Keratinocyte (primary cell): ENCODE measurements around the gene MAGI3. TPM values are rescaled to one million over a fixed set of nuclear protein-coding genes. Genes with fewer than 3 reads are reported as not detected.

Experiments used
- DNase-seq: peaks from one replicate; pipeline ENCODE4 v3.0.0-alpha.2; 2011; ENCODE audit warnings: low read depth, missing footprints, low spot score
- FAIRE-seq: peaks from 2 replicates; lab custom pipeline; 2011; peaks lifted over from hg19 to GRCh38; lab: Jason Lieb, UNC
- H2AFZ ChIP-seq: 2 replicates; pipeline ENCODE4 v1.6.0; 2012; ENCODE audit warnings: low read length, control low read depth, inconsistent platforms; ENCODE audit not compliant: control insufficient read depth
- H3K27ac ChIP-seq: 2 replicates; pipeline ENCODE4 v1.5.1; 2011; ENCODE audit warnings: low read length; ENCODE audit not compliant: control insufficient read depth, insufficient read depth
- H3K27me3 ChIP-seq: 3 replicates; pipeline ENCODE4 v1.6.0; 2011; ENCODE audit warnings: low read length; ENCODE audit not compliant: control insufficient read depth, insufficient read depth; ENCODE audit errors: extremely low read depth
- H3K36me3 ChIP-seq, 2 experiments: 2 replicates in 1 of 2; 3 replicates in 1 of 2; pipeline ENCODE4 v1.5.1; 2011; ENCODE audit warnings: low read length in 2 of 2, mild to moderate bottlenecking in 1 of 2; ENCODE audit not compliant: control insufficient read depth in 2 of 2, insufficient read depth in 2 of 2; ENCODE audit errors: extremely low read depth in 1 of 2
- H3K4me1 ChIP-seq: 3 replicates; pipeline ENCODE4 v1.5.1; 2011; ENCODE audit warnings: low read length; ENCODE audit not compliant: control insufficient read depth, insufficient read depth; ENCODE audit errors: extremely low read depth
- H3K4me2 ChIP-seq: 3 replicates; pipeline ENCODE4 v1.6.0; 2011; ENCODE audit warnings: low read depth, low read length; ENCODE audit not compliant: control insufficient read depth, insufficient read depth; ENCODE audit errors: extremely low read depth
- H3K4me3 ChIP-seq, 3 experiments: fragments of 200-600 bp in 1 of 3; sonication (generic) in 1 of 3; 2 replicates in 2 of 3; 3 replicates in 1 of 3; pipeline ENCODE4 v1.5.1; 2011 to 2016; ENCODE audit warnings: low read length in 3 of 3, mild to moderate bottlenecking in 3 of 3, control low read depth in 2 of 3, inconsistent platforms in 1 of 3, low read depth in 1 of 3, mixed read lengths in 1 of 3, mixed run types in 1 of 3, moderate library complexity in 1 of 3; ENCODE audit not compliant: control insufficient read depth in 2 of 3, insufficient read depth in 2 of 3; ENCODE audit errors: extremely low read depth in 1 of 3
- H3K79me2 ChIP-seq: 2 replicates; pipeline ENCODE4 v1.6.0; 2012; ENCODE audit warnings: low read length; ENCODE audit not compliant: control insufficient read depth, insufficient read depth
- H3K9ac ChIP-seq: 3 replicates; pipeline ENCODE4 v1.6.0; 2011; ENCODE audit warnings: low read length; ENCODE audit not compliant: control insufficient read depth, insufficient read depth; ENCODE audit errors: extremely low read depth
- H3K9me1 ChIP-seq: 3 replicates; pipeline ENCODE4 v1.6.0; 2011; ENCODE audit warnings: low read length; ENCODE audit not compliant: control insufficient read depth, insufficient read depth; ENCODE audit errors: extremely low read depth
- H3K9me3 ChIP-seq: 2 replicates; pipeline ENCODE4 v1.5.1; 2012; ENCODE audit warnings: low read depth, low read length; ENCODE audit not compliant: control insufficient read depth
- H4K20me1 ChIP-seq: 3 replicates; pipeline ENCODE4 v1.6.0; 2011; ENCODE audit warnings: low read length; ENCODE audit not compliant: control insufficient read depth, insufficient read depth; ENCODE audit errors: extremely low read depth
- CTCF ChIP-seq, 3 experiments: IDR thresholded peaks in 1 of 3; conservative IDR thresholded peaks in 1 of 3; optimal IDR thresholded peaks in 1 of 3; 2 replicates in 2 of 3; 3 replicates in 1 of 3; pipeline versions ENCODE3 to v1.5.1; 2011; ENCODE audit warnings: low read length in 3 of 3, mild to moderate bottlenecking in 3 of 3, moderate library complexity in 2 of 3, control low read depth in 1 of 3, inconsistent platforms in 1 of 3; ENCODE audit not compliant: insufficient read depth in 2 of 3; ENCODE audit errors: extremely low read depth in 1 of 3
- EZH2 ChIP-seq: IDR thresholded peaks from one replicate; pipeline ENCODE4 v1.6.1; 2012; ENCODE audit warnings: inconsistent platforms, mild to moderate bottlenecking, low read length, moderate library complexity
- dilution Hi-C: fragments of 300-500 bp; cut with MboI; formaldehyde crosslinking; loops from one replicate; pipeline ENCODE4 v1.7.0; 2020; ENCODE audit warnings: low sequenced_read_pairs; ENCODE audit not compliant: extremely low pct_ligation_motif_present
- polyA plus RNA-seq, 5 experiments: library from polyadenylated mRNA; depleted of rRNA in 3 of 5; stranded (reverse) in 3 of 5; stranded (forward) in 1 of 5; unstranded in 1 of 5; fragments of >200 nt; gene quantifications; 1 replicate in 1 of 5; 2 replicates in 3 of 5; 3 replicates in 1 of 5; pipeline versions ENCODE4 v1.2.1 to v1.2.3, GENCODE V29; 2011 to 2012; ENCODE audit warnings: missing spikeins in 2 of 5, low read depth in 1 of 5, low replicate concordance in 1 of 5

Gene MAGI3
- polyA plus RNA-seq, 1 donor (not counting 4 experiments of a cell fraction or from before 2014, with no cell fraction given): 3.2 TPM

GRCh38 chr1:113582084-113582483 lies 191.8 kb downstream of the MAGI3 start:
- no peak for DNase-seq
- Histone ChIP-seq H3K9me1 (no peaks in the 10 kb centered on the region), H2AFZ (no peak overlapping the region), H3K27ac (no peak overlapping the region), H3K4me3 (no peak overlapping the region), H3K4me1 (no peaks in the 10 kb centered on the region), H3K9ac (no peak overlapping the region), H4K20me1 (no peaks in the 10 kb centered on the region), H3K79me2 (no peaks in the 10 kb centered on the region), H3K4me2 (no peak overlapping the region), H3K27me3 (no peaks in the 10 kb centered on the region), H3K36me3 (no peaks in the 10 kb centered on the region), H3K9me3 (no peaks in the 10 kb centered on the region)
- dilution Hi-C loops: no loop called here
- TF ChIP-seq CTCF (optimal IDR thresholded peaks at IDR 0.05 in 1 of 3, IDR thresholded peaks at IDR 0.05 in 1 of 3, conservative IDR thresholded peaks at IDR 0.05 in 1 of 3; ENCODE audit: extremely low read depth in 1 of 3, insufficient read depth in 2 of 3, low read length in 3 of 3) (no peak), EZH2 (no peak)
- FAIRE-seq: no peak

- Histone ChIP-seq H4K20me1 (no peaks in the 10 kb centered on the region), H3K27ac (no peak overlapping the region), H2AFZ (no peak overlapping the region), H3K9me3 (no peaks in the 10 kb centered on the region), H3K27me3 (no peaks in the 10 kb centered on the region), H3K9ac (no peak overlapping the region), H3K4me1 (no peaks in the 10 kb centered on the region), H3K4me3 (no peak overlapping the region), H3K36me3 (no peaks in the 10 kb centered on the region), H3K79me2 (no peaks in the 10 kb centered on the region), H3K9me1 (no peaks in the 10 kb centered on the region), H3K4me2 (no peak overlapping the region)
- TF ChIP-seq CTCF (optimal IDR thresholded peaks at IDR 0.05 in 1 of 3, IDR thresholded peaks at IDR 0.05 in 1 of 3, conservative IDR thresholded peaks at IDR 0.05 in 1 of 3; ENCODE audit: extremely low read depth in 1 of 3, insufficient read depth in 2 of 3, low read length in 3 of 3): no peak
- no peak for TF ChIP-seq EZH2
- FAIRE-seq (no peak), DNase-seq (no peak)
- dilution Hi-C loops: no loop called here
Measured at GRCh38 chr1:113587475-113587874, 197.2 kb downstream of the MAGI3 start.
